HG02798 (cell line): ENCODE measurements around the gene VSIG10L.
A peak's percentile ranks its signal among the peaks of the same experiment; 100 is the strongest.

Experiments used
- ATAC-seq: cut with Tn5 transposase; IDR thresholded peaks from one replicate; pipeline ENCODE4 v1.9.1; 2021; ENCODE audit warnings: mild to moderate bottlenecking; ENCODE audit not compliant: unreplicated experiment, poor library complexity

VSIG10L gene

GRCh38 chr19:51339687-51340656, 2.0 kb downstream of the VSIG10L start:
- ATAC-seq: peak; percentile 66

GRCh38 chr19:51339313-51339686, 2.6 kb downstream of the VSIG10L start:
- ATAC-seq: peak; percentile 1

- peak; percentile 50 for ATAC-seq
These were observed 3.2 kb downstream of the VSIG10L start for GRCh38 chr19:51338563-51339312.

- ATAC-seq: no peak
These were observed 3.9 kb downstream of the VSIG10L start for GRCh38 chr19:51337861-51338562.

DNA sequence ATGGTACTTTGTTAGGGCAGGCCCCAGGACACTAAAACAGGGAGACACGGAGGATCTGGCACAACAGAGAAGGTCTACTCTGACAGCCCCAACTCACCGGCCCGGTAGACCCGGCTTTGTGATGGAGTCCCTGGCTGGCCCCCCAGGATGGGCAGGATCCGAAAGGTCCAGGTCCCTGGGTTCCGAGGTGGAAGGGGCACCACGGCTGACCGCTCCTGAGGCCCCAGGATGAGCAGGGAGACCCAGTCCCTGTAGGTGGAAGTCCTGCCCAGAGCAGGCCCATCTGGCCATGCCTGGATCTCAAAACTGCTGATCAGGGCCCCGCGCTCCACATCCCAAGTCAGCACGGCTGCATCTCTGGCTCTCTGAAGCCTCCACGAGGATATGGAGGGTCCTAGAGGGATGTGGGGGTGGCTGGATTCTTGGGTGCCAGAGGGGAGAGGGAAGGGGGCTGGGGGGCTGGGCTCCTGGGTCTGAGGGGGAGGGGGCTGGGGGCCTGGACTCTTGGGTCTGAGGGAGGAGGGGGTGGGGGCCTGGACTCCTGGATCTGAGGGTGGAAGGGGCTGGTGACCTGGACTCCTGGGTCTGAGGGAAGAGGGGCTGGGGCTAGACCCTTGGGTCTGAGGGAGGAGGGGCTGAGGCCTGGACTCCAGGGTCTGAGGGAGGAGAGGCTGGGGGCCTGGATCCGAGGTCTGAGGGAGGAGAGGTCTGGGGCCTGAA, 4.6 kb downstream of the VSIG10L start:
- ATAC-seq: no peak

- ATAC-seq: no peak
These were observed 8.0 kb downstream of the VSIG10L start for GRCh38 chr19:51333836-51334460.

DNA sequence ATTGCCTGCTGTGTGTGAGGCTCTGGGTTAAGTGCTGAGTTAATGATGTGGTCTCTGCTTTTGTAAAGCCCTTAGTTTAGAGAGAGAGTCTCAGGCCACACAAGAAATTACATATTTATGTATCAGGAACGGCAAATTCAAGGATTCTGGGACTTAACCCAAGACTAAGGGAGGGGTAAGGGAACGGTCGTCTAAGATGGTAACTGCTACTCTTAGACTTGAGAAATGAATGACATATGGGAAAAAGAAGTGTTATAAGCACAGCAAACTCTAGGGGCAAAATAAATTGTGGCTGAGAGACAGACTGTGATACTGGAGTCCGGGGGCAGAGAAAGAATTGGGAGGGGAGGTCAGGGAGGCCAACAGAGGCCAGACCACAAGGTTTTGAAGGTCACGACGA, 10.2 kb downstream of the VSIG10L start:
- no peak for ATAC-seq

GRCh38 chr19:51331193-51331592, 10.7 kb downstream of the VSIG10L start:
- ATAC-seq: no peak

GRCh38 chr19:51330366-51330765, 11.6 kb downstream of the VSIG10L start:
- no peak for ATAC-seq

- no peak for ATAC-seq
These were observed 12.5 kb downstream of the VSIG10L start for GRCh38 chr19:51329411-51329810.

GRCh38 chr19:51327066-51328001, 14.6 kb downstream of the VSIG10L start:
- no peak for ATAC-seq

DNA sequence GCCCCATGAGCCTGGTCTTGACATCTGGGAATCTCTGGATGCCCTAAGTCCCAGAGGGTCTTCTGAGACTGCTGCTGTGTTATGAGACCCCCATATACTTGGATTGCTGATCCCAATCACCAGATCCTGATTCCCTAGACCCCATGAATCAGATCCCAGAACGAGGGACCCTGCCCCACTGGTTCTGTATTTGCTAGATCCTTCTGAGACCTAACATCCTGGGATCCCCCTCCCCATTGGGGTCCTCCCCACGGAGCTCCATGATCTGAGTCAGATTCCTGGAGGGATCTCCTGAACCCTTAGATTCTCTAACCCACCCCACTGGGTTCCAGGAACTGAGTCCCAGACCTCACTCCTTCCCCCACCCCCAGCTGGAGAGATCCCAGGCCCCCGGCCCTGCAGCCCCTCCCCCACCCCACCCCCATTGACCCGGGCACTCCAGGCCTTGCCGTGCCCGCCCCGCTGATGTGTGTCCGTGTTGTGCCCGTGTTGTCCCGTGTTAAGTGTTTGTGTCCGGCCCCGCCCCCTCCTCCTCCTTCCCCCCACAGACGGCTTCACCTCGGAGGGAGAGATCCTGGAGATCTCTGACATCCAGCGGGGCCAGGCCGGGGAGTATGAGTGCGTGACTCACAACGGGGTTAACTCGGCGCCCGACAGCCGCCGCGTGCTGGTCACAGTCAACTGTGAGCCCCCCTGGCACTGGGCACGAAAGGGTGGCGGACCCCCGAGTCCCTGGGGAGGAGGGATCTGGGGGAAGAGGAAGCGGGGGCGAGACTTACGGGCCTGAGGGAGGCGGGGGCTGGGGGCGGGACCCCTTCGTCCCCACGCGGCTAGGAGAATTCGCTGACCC, 15.5 kb downstream of the VSIG10L start:
- no peak for ATAC-seq

DNA sequence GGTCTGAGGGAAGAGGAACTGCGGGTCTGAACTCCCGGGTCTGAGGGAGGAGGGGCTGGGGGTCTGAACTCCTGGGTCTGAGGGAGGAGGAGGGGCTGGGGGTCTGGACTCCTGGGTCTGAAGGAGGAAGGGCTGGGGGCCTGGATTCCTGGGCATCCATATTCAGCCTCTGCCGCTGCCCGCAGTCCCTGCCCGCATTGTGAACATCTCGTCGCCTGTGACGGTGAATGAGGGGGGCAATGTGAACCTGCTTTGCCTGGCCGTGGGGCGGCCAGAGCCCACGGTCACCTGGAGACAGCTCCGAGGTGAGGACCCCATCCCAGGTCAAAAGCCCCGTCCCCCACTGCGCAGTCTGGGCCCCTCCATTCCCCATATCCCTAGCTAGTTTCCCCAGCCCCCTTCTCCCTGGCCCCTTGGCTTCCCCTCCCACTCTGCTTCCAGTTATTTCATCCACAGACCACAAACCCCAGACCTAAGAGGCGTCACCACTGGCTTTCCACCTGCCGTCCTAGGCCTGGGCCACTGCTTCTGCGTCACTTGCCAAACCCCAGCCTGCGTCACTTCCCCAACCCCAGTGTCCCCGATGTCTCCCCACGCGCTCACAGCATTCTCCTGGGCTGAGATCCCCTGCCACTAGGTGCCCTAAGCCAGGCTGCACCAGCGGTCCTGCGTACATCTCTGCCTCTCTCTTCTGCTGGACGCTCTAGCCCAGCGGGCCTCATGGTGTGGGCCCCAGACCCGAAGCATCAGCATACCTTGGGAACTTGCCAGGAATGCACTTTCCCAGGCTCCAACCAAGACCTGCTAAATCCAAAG, 16.6 kb downstream of the VSIG10L start:
- ATAC-seq: no peak

GRCh38 chr19:51324167-51324481, 17.8 kb downstream of the VSIG10L start:
- no peak for ATAC-seq

- no peak for ATAC-seq
These were observed 18.3 kb downstream of the VSIG10L start for GRCh38 chr19:51323481-51324166.

DNA sequence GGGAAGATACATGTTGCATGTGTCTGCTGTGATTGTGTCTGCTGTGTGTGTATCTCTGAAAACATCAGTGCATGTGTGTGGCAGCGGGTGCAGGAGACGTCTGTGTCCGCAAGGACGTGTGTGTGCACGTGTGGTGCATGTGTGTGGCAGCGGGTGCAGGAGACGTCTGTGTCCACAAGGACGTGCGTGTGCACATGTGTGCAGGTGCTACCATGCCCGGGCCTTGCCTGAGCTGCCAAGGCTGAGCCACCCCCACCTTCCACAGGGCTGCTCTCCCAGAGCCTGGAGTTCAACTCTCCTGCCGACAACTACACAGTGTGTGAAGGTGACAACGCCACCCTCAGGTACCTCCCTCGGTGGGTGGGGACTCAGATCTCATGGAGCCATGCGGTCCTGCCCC, 20.1 kb downstream of the VSIG10L start:
- no peak for ATAC-seq

DNA sequence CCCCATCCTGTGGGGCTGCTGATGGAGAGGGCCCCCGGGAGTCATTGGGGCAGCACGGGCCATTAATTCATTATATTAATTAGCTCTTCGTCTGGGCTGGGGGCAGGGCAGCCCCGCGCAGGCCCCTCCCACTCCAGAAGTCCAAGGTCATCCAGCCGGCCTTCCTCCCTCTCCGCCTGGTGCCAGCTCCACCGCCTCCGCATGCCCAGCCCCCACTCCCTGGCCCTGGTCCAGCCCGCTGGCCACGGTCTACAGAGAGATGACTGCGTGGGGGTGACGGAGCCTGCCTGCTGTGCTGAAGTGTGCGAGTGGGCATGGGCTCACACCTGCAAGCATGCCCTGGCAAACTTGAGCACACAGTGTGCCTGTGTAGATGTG, 21.7 kb downstream of the VSIG10L start:
- ATAC-seq: no peak
